ENCODE results near the gene GALNS.

GALNS gene

DNA sequence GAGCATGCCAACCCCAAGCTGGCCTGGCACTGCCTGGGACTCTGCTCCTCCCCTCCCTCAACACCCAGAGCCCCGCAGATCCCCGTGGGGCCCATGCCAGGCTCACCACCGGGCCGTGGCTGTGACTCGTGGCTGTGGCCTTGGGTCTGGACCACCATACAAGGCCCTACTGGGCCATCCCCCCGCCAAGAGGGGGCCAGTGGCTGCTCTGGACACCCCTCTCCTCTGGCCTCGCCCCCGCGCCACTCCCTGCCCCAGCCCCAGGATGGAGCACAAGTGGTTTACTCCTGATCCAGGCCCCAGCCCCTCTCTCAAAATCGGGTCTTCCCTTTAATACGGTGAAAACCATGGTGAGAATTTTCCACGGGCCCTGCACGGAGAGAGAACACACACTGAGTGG lies 6.7 kb upstream of the GALNS start:
- TF ChIP-seq, protein P1, sequence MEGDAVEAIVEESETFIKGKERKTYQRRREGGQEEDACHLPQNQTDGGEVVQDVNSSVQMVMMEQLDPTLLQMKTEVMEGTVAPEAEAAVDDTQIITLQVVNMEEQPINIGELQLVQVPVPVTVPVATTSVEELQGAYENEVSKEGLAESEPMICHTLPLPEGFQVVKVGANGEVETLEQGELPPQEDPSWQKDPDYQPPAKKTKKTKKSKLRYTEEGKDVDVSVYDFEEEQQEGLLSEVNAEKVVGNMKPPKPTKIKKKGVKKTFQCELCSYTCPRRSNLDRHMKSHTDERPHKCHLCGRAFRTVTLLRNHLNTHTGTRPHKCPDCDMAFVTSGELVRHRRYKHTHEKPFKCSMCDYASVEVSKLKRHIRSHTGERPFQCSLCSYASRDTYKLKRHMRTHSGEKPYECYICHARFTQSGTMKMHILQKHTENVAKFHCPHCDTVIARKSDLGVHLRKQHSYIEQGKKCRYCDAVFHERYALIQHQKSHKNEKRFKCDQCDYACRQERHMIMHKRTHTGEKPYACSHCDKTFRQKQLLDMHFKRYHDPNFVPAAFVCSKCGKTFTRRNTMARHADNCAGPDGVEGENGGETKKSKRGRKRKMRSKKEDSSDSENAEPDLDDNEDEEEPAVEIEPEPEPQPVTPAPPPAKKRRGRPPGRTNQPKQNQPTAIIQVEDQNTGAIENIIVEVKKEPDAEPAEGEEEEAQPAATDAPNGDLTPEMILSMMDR (IDR thresholded peaks at IDR 0.05; ENCODE audit: low read depth, low read length): no peak
- in situ Hi-C loops (cut with HindIII; ENCODE audit: low sequenced_read_pairs): no loop called here
- H3K4me3 ChIP-seq (ENCODE audit: low read depth, low read length): no peak overlapping the region
- no peak for DNase-seq (ENCODE audit: low read depth, low spot score)

DNA sequence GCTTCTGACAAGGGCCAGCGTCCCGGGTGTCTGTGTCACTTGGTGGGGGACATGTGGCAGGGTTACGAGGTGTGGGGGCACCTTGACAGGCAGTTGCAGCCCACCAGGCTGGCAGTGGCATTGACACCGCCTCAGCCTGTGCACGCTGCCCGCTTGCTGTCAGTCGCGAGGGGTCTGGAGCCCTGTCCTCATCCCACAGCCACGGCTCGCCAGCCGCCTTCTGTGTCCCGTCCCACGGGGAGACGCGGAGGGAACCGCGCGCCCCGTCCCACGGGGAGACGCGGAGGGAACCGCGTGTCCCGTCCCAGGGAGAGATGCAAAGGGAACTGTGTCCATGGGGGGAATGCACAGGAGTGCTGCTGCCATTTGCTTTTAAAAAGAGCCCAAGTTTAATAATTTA lies 6.2 kb upstream of the GALNS start:
- in situ Hi-C loops (cut with HindIII; ENCODE audit: low sequenced_read_pairs): no loop called here
- TF ChIP-seq, protein P1 (IDR thresholded peaks at IDR 0.05; ENCODE audit: low read depth, low read length): no peak
- DNase-seq (ENCODE audit: low read depth, low spot score): no peak
- H3K4me3 ChIP-seq (ENCODE audit: low read depth, low read length): no peak overlapping the region

DNA sequence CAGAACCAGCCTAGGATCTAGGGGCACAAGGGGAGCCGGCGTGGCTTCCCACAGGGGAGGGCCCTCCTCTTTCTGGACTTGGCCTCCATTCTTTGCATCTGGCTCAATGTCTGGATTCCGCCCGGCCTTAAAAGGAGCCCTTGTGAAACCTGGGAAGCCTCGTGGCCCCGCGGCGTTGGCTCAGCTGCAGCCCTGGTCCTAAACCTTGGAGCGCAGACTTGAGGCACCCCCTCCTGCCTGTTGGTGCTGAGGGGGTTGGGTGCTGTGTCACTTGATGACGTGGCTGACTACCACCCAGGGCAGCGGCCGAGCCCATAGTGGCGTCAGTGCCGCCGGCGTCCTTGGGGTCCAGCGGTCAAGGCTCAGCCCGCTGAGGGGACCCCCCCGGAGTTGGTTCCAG lies 4.6 kb upstream of the GALNS start:
- TF ChIP-seq, protein P1 (IDR thresholded peaks at IDR 0.05; ENCODE audit: low read depth, low read length): no peak
- H3K4me3 ChIP-seq (ENCODE audit: low read depth, low read length): no peak overlapping the region
- in situ Hi-C loops (cut with HindIII; ENCODE audit: low sequenced_read_pairs): no loop called here
- DNase-seq (ENCODE audit: low read depth, low spot score): no peak

DNA sequence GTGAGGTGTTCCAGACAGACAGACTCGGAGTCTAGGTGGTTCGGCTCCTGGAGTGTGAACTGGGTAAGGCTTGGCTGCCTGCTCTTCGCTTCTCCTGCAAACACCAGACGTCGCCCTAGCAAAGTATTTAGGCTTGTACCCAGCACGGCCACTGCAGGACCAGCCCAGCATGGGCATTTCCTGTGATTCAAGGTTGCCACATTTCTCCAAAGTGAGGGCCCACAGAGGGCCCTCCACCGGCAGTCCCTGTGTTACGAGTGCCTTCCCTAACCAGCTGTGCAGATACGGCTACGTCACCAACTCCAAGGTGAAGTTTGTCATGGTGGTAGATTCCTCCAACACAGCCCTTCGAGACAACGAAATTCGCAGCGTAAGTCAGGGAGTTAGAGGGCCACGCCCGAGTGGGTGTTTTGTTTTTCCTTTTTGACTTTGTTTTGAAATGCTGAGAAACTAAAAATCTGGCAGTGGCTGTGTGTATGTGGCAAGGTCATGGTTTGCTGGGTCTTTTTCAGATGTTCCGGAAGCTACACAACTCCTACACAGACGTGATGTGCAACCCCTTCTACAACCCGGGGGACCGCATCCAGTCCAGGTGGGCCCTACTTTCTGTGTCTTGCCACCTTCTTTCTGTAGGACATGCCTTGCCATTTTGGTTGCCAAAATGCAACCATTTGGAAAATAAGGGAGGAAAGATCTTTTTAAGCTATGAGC lies 2.8 kb upstream of the GALNS start:
- DNase-seq (ENCODE audit: low read depth, low spot score): no peak
- no peak overlapping the region for H3K4me3 ChIP-seq (ENCODE audit: low read depth, low read length)
- TF ChIP-seq, protein P1 (IDR thresholded peaks at IDR 0.05; ENCODE audit: low read depth, low read length): no peak
- in situ Hi-C loops (cut with HindIII; ENCODE audit: low sequenced_read_pairs): no loop called here

DNA sequence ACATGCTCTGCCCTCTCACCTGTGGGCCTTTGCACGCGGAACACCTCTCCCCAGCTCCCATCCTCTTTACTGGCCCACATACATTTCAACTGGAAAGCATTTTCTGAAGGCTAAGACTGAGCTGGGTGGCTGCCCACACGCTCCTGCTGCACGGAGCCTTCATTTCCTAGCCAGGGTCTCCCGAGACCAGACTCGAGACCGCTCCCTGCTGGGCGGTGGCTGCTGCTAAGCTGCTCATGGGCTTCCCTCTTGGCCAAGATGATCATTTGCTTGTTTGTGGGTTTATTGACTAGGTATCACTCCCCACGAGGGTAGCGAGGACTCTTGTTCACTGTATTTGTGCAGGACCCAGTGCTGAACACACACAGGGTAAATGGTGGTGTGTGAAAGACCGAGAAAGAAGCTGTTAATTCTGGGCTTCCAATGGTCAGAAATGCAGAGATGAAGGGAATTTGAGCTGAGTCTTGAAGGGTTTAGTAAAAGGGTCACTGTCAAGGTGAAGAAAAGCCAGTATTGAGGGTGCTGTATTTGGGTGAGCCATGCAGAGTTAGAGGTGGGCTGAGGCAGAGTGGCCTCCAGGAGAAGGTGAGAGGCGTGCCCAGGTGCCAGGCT lies 1.1 kb upstream of the GALNS start:
- H3K4me3 ChIP-seq (ENCODE audit: low read depth, low read length): peak overlapping the region; percentile 98
- DNase-seq (ENCODE audit: low read depth, low spot score): peak; percentile 69
- in situ Hi-C loops (cut with HindIII; ENCODE audit: low sequenced_read_pairs): no loop called here
- TF ChIP-seq, protein P1 (IDR thresholded peaks at IDR 0.05; ENCODE audit: low read depth, low read length): peak; percentile 87

DNA sequence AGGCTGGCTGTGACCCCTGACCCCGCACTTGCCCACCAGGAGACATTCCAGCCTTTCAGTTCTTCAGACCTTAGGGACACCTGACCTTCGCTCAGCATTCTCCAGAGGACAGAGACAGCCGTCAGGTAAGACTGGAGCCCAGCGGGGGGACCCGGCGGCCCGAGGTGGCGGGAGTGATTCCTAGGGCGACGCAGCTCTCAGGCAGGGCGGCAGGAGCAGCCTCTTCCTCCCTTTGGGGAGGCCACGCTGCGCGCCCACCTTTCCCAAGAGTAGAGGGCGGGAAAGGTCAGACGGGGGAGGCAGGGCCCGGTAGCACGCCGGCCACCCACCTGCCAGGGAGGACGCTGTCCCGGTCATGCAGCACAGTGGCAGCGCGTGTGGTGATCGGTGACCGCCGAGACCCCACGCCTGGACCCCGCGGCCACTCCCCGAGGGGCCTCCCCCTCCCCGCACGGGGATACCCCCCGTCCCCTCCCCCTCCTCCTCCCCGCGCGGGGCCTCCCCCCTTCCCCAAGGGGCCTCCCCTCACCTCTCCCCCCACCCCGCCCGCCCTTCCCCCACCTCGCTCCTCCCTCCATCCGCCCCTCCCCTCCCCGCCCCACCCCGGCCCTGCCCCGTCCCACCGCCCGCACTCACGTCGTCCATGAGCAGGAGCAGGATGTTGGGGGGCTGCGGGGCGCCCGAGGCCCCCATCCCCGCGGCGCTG lies 472 bp downstream of the GALNS start:
- TF ChIP-seq, protein P1 (IDR thresholded peaks at IDR 0.05; ENCODE audit: low read depth, low read length): no peak
- in situ Hi-C loops (cut with HindIII; ENCODE audit: low sequenced_read_pairs): no loop called here
- no peak for DNase-seq (ENCODE audit: low read depth, low spot score)
- H3K4me3 ChIP-seq (ENCODE audit: low read depth, low read length): peak overlapping the region; percentile 62

Measured in astrocyte of the spinal cord (primary cell).